Measurements from ENCODE around the gene KCNG2. TPM values are rescaled to one million over a fixed set of nuclear protein-coding genes. Genes with fewer than 3 reads are reported as not detected.

KCNG2 gene
- total RNA-seq, 2 experiments from 2014 or later = not detected

DNA sequence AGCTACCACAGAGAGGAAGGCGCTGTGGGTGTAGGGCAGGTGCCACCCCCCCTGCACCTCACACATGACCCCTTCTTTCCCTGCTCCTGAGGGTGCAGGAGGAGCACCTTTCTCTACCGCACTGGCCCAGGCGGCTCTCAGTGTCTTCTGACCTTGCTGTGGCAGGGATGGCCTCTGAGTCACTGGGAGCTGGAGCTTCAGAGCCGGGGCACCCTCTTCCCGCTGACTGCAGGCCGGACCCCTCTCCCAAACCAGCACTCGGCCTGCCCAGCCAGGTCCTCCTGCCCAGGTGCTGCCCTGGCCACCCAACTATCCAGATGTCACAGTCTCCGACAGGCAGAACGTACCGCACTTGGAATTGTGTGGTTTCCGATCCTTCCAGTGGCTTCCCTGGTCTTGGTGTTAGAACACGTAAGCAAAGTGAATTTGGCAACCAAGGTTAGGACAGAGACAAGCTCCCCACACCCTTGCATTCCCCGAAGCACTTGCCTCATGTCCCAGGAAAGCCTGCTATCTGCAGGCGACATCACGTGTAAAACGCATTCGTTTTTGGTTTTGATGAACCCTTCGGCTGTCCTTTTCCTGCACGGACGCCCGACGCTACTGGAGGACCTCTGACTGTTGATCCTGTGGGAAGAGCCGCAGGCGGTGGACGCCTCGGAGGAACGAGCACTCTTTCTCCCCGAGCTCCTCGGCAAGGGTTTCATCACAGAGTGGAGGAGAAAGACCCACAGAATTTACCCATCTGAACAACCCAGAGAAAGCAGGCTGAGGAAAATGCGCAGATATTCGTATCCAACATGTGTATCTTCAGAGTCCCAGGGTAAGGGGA is 24.7 kb upstream of the KCNG2 start:
- no peak for DNase-seq
- Mint-ChIP-seq H3K4me1 (no peaks in the 10 kb centered on the region), H3K27ac (no peak overlapping the region), H3K36me3 (ENCODE audit: low read depth) (no peaks in the 10 kb centered on the region), H3K27me3 (peaks cover 4% of the 10 kb centered on the region), H3K9me3 (peaks cover 5% of the 10 kb centered on the region), H3K4me3 (no peak overlapping the region)
- POLR2A ChIA-PET = interaction anchor here (0.6 kb wide), 1 partner anchor 84 kb away, joined by 3 read pairs; no protein-coding TSS in a partner anchor
- CTCF ChIA-PET = interaction anchor here (0.9 kb wide), 1 partner anchor 175 kb away, joined by 3 read pairs; no protein-coding TSS in a partner anchor

DNA sequence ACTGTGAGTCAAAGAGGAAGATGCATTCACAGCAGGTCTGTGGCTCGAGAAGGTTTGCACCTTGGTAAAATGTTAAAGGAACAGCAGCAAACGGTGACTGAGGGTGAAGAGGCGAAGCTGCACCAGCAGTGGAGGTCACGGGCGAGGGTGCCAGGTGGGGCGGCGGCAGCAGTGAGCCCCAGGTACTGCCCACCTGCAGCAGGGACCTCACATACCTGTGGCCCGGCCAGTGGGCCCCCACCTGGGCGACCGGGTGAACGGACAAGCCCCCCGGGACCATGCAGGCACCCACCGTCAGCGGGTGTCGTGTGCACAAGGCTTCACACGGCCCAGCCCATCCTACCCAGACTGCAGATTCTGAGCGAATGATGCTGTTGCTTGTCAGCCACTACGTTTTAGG is 23.6 kb upstream of the KCNG2 start:
- no peak overlapping the region for H3K27ac Mint-ChIP-seq
- POLR2A ChIA-PET = no interaction called here
- H3K9me3 Mint-ChIP-seq = no peaks in the 10 kb centered on the region
- DNase-seq = no peak
- no peak overlapping the region for H3K4me3 Mint-ChIP-seq
- H3K4me1 Mint-ChIP-seq = no peaks in the 10 kb centered on the region
- H3K36me3 Mint-ChIP-seq (ENCODE audit: low read depth) = no peaks in the 10 kb centered on the region
- H3K27me3 Mint-ChIP-seq = no peaks in the 10 kb centered on the region
- CTCF ChIA-PET = no interaction called here

- H3K27ac Mint-ChIP-seq = no peak overlapping the region
- POLR2A ChIA-PET = no interaction called here
- no peak for DNase-seq
- H3K4me3 Mint-ChIP-seq = no peak overlapping the region
- no peaks in the 10 kb centered on the region for H3K27me3 Mint-ChIP-seq
- CTCF ChIA-PET = no interaction called here
- H3K36me3 Mint-ChIP-seq (ENCODE audit: low read depth) = no peaks in the 10 kb centered on the region
- H3K9me3 Mint-ChIP-seq = no peaks in the 10 kb centered on the region
- no peaks in the 10 kb centered on the region for H3K4me1 Mint-ChIP-seq
These were observed 22.1 kb upstream of the KCNG2 start for GRCh38 chr18:79775441-79776221.

GRCh38 chr18:79776674-79777073 is 21.1 kb upstream of the KCNG2 start:
- Mint-ChIP-seq H3K36me3 (ENCODE audit: low read depth) (no peaks in the 10 kb centered on the region), H3K4me1 (no peaks in the 10 kb centered on the region), H3K27me3 (no peaks in the 10 kb centered on the region), H3K9me3 (no peaks in the 10 kb centered on the region), H3K27ac (no peak overlapping the region), H3K4me3 (no peak overlapping the region)
- ChIA-PET POLR2A (no interaction called here), CTCF (interaction anchor here (0.7 to 1.0 kb wide), 2 partner anchors 16 to 474 kb away, joined by 3 read pairs; no protein-coding TSS in a partner anchor)
- DNase-seq = no peak

DNA sequence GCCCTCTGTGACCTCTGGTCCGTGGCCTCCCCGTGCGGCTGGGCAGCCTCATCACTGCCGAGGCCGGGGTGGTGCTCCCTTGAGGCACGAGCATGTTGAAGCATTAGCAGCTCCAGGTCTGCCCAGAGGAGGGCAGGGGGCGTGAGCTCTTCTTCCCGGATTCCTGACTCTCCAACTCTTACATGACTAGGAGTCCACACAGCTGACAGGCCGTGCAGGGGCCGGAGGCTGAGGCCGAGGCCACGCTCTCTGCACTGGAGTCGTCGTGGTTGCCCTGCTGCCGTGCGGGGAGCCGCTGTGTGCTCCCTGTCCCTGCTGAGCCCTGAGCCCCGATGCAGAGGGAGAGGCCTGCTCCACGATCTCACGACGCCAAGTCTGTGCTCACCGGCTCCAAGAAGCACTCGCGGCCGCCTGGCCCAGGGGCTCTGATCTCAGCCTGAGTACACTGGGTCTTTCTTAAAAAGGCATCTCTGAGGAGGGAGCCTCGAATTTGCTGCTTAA is 19.4 kb upstream of the KCNG2 start:
- Mint-ChIP-seq H3K36me3 (ENCODE audit: low read depth) (no peaks in the 10 kb centered on the region), H3K4me1 (no peaks in the 10 kb centered on the region), H3K4me3 (no peak overlapping the region), H3K9me3 (no peaks in the 10 kb centered on the region), H3K27ac (no peak overlapping the region), H3K27me3 (no peaks in the 10 kb centered on the region)
- ChIA-PET CTCF (no interaction called here), POLR2A (no interaction called here)
- no peak for DNase-seq

DNA sequence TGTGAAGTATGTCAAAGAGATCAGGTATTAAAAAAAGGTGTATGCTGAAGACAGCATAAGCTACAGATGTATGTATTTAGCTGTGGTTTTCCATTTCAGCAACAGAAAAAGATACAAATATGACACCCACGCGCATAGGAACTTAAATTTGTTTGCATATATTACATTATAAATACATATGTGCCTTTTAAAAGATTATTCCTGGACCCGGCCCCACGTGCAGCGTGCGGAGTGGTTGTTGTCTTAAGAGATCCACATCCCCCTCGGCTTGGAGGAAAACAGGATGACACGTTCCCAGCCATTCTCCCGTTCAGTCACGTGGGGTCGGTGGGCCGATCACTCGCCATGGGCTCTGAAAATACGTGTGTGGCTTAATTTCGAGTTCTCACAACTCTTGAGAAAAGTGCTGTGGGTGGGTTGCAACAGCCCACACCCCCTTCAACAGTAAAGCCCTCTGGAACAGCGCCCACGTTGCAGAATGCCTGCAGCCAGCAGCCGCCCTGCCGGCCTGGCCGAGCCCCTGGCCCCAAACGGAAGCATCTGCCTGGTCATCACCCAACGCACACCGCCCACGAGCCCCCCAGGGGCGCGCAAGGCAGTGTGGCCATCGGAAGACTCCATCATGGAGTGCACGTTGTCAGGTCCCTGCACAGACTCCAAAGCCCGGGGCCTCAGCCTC is 18.6 kb upstream of the KCNG2 start:
- no peaks in the 10 kb centered on the region for H3K36me3 Mint-ChIP-seq (ENCODE audit: low read depth)
- DNase-seq = no peak
- H3K27ac Mint-ChIP-seq = no peak overlapping the region
- ChIA-PET POLR2A (no interaction called here), CTCF (no interaction called here)
- H3K4me3 Mint-ChIP-seq = no peak overlapping the region
- no peaks in the 10 kb centered on the region for H3K9me3 Mint-ChIP-seq
- no peaks in the 10 kb centered on the region for H3K4me1 Mint-ChIP-seq
- no peaks in the 10 kb centered on the region for H3K27me3 Mint-ChIP-seq

DNA sequence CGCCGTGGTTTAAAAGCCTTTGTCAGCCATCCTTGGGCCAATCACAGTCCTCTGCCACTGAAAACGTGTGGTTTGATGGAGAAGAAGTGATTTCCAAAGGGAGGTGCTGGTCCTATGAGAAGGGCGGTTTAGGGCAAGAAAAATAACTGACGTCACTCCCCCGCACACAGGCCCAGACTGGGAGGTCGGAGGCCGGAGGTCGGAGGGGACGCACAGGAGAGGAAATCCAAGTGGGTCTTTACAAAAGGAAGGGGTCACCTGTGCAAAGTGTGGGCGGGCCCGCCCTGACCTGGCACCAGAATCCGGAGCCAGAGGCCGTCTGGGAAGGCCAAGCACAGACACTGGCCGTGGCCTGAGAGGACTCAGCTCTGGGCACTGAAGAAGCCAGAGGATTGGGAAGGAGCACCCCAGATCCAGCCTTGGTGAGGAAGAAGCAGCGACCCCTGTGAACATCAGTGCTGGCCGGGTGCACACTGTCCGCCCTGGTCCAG is 18.0 kb upstream of the KCNG2 start:
- Mint-ChIP-seq H3K36me3 (ENCODE audit: low read depth) (no peaks in the 10 kb centered on the region), H3K27me3 (no peaks in the 10 kb centered on the region), H3K4me1 (no peaks in the 10 kb centered on the region), H3K27ac (no peak overlapping the region), H3K9me3 (no peaks in the 10 kb centered on the region), H3K4me3 (no peak overlapping the region)
- DNase-seq = no peak
- ChIA-PET CTCF (no interaction called here), POLR2A (no interaction called here)

DNA sequence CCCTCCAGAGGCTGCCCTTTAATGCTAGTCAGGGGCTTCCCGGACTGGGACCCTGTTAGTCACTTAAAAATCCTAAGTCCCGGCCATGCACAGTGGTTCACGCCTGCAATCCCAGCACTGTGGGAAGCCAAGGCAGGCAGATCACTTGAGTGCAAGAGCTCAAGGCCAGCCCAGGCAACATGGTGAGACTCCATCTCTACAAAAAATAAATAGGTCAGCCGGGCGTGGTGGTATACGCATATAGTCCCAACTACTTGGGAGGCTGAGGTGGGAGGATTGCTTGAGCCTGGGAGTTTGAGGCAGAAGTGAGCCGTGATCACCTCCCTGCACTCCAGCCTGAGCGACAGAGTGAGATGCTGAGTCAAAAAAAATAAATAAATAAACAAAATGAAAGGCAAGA is 17.2 kb upstream of the KCNG2 start:
- Mint-ChIP-seq H3K27ac (no peak overlapping the region), H3K27me3 (no peaks in the 10 kb centered on the region), H3K4me1 (no peaks in the 10 kb centered on the region), H3K4me3 (no peak overlapping the region), H3K36me3 (ENCODE audit: low read depth) (no peaks in the 10 kb centered on the region), H3K9me3 (no peaks in the 10 kb centered on the region)
- ChIA-PET POLR2A (no interaction called here), CTCF (no interaction called here)
- no peak for DNase-seq

DNA sequence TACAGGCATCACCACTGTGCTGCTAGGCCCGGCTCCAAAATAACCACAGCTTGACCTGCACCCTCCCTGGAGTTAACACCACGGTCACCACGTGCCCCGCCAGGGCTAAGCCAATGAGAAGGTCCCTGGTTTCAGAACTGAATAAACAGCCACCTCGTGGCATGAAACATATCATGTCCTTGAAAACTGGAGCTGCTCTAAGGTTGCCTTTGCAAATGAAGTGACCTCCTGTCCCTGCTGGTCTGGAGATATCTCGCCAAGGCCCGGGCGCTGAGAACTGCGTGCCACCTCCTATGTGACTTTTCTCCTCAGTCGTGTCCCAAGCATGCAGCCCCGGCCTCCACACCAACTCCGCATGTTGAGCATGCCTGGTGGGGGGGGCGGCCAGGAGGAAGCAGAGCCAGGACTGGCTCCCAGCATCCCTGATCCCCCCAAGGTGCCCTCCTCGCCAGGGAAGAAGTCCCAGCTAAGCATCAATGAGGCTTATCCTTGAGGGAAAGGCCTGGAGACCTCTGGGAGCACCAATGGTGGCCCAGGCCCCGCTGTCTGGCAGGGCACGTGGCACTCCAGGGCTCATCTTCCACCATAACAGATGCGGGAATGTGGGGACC is 16.3 kb upstream of the KCNG2 start:
- ChIA-PET POLR2A (no interaction called here), CTCF (no interaction called here)
- no peak overlapping the region for H3K4me3 Mint-ChIP-seq
- no peaks in the 10 kb centered on the region for H3K4me1 Mint-ChIP-seq
- H3K9me3 Mint-ChIP-seq = no peaks in the 10 kb centered on the region
- H3K27me3 Mint-ChIP-seq = no peaks in the 10 kb centered on the region
- no peak for DNase-seq
- no peak overlapping the region for H3K27ac Mint-ChIP-seq
- H3K36me3 Mint-ChIP-seq (ENCODE audit: low read depth) = no peaks in the 10 kb centered on the region

- Mint-ChIP-seq H3K4me3 (no peak overlapping the region), H3K36me3 (ENCODE audit: low read depth) (no peaks in the 10 kb centered on the region), H3K9me3 (no peaks in the 10 kb centered on the region), H3K4me1 (no peaks in the 10 kb centered on the region), H3K27ac (no peak overlapping the region), H3K27me3 (peaks cover 12% of the 10 kb centered on the region)
- ChIA-PET CTCF (no interaction called here), POLR2A (no interaction called here)
- no peak for DNase-seq
These were observed 15.0 kb upstream of the KCNG2 start for GRCh38 chr18:79782566-79783308.

- Mint-ChIP-seq H3K4me3 (no peak overlapping the region), H3K9me3 (peaks cover 2% of the 10 kb centered on the region), H3K4me1 (no peaks in the 10 kb centered on the region), H3K27me3 (peaks cover 19% of the 10 kb centered on the region), H3K36me3 (ENCODE audit: low read depth) (no peaks in the 10 kb centered on the region), H3K27ac (no peak overlapping the region)
- CTCF ChIA-PET = no interaction called here
- DNase-seq = no peak
- POLR2A ChIA-PET = no interaction called here
These were observed 13.4 kb upstream of the KCNG2 start for GRCh38 chr18:79784071-79784913.
